Measurements from ENCODE around the gene ADAM22.

DNA sequence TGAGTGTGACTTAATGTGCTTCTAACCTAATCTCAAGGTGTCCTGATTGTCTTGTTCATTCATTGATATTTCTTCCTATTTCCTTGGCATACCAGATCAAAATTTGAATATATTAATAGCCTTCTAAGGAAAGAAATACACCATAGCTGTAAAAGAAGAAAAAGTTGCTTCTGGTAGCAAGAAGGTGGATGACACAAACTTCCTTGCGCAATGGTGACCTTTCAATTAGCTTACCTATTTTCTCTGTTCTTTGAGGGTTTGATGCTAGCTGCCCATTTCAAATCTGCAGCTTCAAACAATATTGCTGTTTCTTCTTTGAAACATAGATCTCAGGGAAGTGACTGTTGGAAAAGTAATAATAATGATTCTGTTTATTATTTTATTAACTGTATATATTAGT is 108.8 kb downstream of the ADAM22 start:
- TF ChIP-seq POLR2A (IDR thresholded peaks at IDR 0.05; ENCODE audit: low read depth, low read length) (no peak), POLR2AphosphoS5 (IDR thresholded peaks at IDR 0.05; ENCODE audit: low read depth, low read length) (no peak)
